KOPT-K1 (cell line): ENCODE measurements around the gene ACKR2.

Source experiments
- H3K27ac ChIP-seq: fragments of 200-600 bp; sonication (generic); 2 replicates; pipeline ENCODE4 v1.5.1; 2016; ENCODE audit warnings: antibody characterized with exemption, mild to moderate bottlenecking, low read depth, low read length; ENCODE audit not compliant: poor library complexity, severe bottlenecking
- H3K36me3 ChIP-seq: fragments of 200-600 bp; sonication (generic); 2 replicates; pipeline ENCODE4 v1.5.1; 2017; ENCODE audit warnings: antibody characterized with exemption, mild to moderate bottlenecking, low read length, moderate library complexity; ENCODE audit not compliant: insufficient read depth
- H3K9me3 ChIP-seq: fragments of 200-600 bp; sonication (generic); 2 replicates; pipeline ENCODE4 v1.5.1; 2017; ENCODE audit warnings: antibody characterized with exemption, low read length, mild to moderate bottlenecking; ENCODE audit not compliant: insufficient read depth, poor library complexity, severe bottlenecking

The ACKR2 gene

DNA sequence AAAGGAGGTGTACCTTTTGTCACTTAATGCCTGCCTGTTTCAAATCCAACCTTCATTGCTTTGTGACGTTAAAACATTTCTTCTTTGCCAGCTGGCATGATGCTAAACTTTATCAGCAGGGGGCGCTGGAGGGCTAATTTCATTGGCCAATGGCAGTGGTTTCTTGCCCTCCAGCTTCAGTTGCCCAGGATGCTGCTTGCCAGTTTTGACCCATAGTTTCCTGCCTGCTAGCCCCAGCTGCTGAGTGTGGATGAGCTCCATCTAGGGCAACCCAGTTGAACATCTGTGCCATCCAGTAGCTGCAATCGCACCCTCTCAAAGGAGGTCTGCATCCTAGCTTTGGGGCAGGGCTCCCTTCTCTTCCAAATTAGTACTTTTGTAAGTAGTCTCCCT, 22.1 kb downstream of the ACKR2 start:
- H3K9me3 ChIP-seq: no peaks in the 10 kb centered on the region
- H3K27ac ChIP-seq: no peak overlapping the region
- no peaks in the 10 kb centered on the region for H3K36me3 ChIP-seq

DNA sequence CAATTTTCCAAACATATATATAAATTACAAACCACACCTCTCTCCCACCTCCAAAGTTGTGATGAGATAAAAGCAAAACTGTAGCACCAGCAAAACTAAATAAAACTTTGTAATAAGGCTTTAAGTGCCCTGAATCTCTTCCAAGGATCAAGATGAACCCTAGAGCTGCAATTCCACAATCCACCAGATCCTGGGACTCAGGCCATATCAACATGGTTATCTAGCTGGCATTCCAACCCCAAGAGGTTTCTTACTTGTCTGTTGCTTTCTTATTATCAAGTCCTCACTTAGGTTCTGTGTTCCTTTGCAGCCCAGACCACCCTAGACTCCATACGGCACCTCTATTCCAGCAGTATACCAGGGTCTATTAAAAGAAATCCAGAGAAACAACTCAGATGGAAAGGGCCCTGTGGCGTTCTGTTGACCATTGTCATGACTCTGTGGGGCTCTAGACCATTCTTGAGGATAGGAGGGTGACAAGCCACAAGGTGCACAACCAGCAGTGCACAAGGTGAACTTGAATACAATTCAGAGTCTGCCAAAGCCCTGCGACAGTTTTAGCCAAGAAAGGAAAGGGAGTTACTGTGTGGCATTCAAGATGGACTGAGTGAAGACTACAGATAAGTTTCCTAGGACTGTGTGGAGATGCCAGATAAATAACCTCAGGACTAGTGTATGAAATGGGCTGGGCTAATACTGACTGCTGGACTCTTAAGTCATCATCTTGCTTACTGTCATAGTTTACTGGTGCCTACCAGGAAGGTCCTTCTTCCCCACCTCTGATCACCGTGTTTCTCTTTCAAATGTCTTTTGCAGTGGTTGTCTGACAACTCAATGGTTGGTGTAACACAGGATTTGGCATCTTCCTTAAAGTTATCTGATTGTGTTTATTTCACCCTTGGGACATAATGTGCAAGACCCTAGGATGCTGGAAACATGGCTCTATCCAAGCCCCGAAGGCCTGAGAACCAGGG, 27.2 kb downstream of the ACKR2 start:
- H3K36me3 ChIP-seq: no peaks in the 10 kb centered on the region
- H3K27ac ChIP-seq: no peak overlapping the region
- H3K9me3 ChIP-seq: no peaks in the 10 kb centered on the region

DNA sequence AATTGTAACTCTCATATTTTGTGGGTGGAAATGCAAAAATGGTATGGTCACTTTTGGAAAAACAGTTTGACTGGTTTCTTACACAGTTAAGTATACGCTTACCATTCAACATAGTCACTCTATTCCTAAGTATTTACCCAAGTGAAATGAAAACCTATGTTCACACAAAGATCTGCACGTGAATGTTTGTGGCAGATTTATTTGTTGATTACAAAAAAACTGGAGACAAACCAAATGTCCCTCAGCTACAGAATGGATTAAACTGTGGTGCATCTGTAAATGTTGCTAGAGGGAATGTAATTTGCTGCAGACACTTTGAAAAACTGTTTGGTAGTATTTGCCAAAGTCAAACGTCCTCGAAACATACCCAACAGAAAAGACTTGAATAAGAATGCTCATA, 29.3 kb downstream of the ACKR2 start:
- H3K27ac ChIP-seq: no peak overlapping the region
- no peaks in the 10 kb centered on the region for H3K9me3 ChIP-seq
- H3K36me3 ChIP-seq: no peaks in the 10 kb centered on the region

- Histone ChIP-seq H3K27ac (no peak overlapping the region), H3K9me3 (no peaks in the 10 kb centered on the region), H3K36me3 (no peaks in the 10 kb centered on the region)
Measured at GRCh38 chr3:42839616-42840015, 30.4 kb downstream of the ACKR2 start.

- no peak overlapping the region for H3K27ac ChIP-seq
- no peaks in the 10 kb centered on the region for H3K9me3 ChIP-seq
- no peaks in the 10 kb centered on the region for H3K36me3 ChIP-seq
Measured at GRCh38 chr3:42841332-42841731, 32.1 kb downstream of the ACKR2 start.

- Histone ChIP-seq H3K36me3 (no peaks in the 10 kb centered on the region), H3K9me3 (no peaks in the 10 kb centered on the region), H3K27ac (no peak overlapping the region)
Measured at GRCh38 chr3:42843713-42844411, 34.6 kb downstream of the ACKR2 start.

DNA sequence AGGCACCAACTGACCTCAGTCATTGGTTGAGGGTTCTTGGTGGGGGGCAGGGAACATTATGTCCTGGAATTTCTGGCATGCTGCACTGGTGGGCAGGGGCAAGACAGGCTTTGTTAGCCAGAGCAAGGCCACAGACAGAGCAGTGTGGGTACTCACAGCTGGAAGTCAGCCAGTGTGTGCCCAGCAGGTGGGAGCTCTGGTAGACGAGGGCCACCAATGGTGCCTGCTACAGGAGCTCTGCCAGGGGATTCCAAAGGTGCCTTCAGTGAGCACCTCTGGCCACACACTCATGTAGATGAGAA, 35.1 kb downstream of the ACKR2 start:
- no peaks in the 10 kb centered on the region for H3K9me3 ChIP-seq
- no peaks in the 10 kb centered on the region for H3K36me3 ChIP-seq
- no peak overlapping the region for H3K27ac ChIP-seq

DNA sequence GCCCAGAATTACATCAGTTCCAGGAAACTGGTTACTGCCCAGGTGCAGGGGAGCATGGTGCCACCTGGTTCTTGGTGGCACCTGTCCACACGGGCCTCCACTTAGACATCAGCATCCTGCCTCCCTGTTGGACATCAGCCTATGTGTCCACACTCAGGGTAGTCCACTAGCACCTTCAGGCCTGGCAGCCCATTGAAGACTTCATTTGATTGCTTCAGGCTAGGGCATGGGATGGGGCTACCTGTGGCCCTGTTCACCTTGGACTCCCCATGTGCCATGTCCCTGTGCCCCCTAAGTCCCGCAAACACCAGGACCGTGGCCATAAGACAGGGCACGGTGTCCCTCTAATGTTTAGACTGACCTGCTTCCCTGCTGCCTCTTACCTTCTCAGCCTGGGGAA, 35.6 kb downstream of the ACKR2 start:
- no peak overlapping the region for H3K27ac ChIP-seq
- no peaks in the 10 kb centered on the region for H3K36me3 ChIP-seq
- no peaks in the 10 kb centered on the region for H3K9me3 ChIP-seq

DNA sequence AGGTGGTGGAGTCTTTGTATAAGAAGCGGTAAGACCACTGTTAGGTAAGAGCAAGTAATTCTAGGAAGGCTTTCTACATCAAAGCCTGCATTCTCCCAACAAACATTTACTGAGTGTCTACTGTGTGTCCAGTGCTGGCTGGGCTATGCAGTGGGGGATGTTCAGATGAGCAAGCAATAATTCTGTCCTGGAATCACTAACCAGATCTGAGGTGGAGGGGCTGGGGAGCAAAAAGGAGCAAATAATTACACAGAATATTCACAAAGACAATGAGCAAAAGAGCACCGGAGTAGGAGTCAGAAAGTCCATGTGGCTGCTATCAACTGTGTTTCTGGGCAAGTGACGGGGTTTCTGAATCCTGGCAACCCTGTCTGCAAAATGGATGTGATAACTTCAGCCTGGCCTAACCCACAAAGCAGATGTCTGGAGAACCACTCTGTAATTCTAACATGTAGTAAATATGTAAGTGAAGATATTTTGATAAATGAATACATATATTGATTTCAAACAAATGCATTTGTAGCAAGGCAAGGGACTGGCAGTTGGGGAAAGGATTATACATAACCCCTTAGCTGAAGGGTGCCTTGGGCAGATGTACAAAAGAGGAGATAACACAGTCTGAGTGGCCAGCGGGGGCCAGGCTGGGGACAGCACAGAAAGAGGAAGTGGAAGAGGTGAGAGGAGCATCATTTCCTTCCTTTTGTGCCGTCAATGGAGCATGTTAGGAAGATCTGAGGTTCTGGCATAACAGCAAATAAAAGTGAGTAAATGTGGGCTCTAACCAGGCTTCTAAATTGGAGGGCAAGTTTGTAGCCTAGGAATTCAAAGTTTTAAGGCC, 37.7 kb downstream of the ACKR2 start:
- Histone ChIP-seq H3K36me3 (no peaks in the 10 kb centered on the region), H3K27ac (no peak overlapping the region)

DNA sequence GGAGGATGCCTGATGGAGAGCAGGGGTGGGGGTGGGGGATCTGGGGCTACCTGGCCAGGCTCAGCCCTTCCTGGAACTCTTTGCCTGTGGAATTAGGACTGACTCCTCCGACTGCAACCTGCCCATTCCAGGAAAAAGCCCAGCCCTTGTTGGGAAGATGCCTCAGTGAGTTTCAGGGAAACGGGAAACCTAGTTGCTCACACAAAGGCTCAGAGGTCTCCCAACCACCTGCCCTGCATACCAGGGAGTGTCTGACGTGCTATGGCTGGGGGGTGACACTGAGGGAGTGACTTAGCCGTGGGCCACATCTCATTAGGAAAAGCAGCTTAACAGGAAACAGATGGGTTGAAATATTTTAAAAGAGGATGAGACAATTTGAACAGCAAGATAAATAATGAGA, 38.5 kb downstream of the ACKR2 start:
- H3K9me3 ChIP-seq: no peaks in the 10 kb centered on the region
- H3K36me3 ChIP-seq: no peaks in the 10 kb centered on the region
- no peak overlapping the region for H3K27ac ChIP-seq

More for the DNA sequence above, 37.7 kb downstream of the ACKR2 start:
- no peaks in the 10 kb centered on the region for H3K9me3 ChIP-seq

- Histone ChIP-seq H3K36me3 (no peaks in the 10 kb centered on the region), H3K27ac (no peak overlapping the region), H3K9me3 (no peaks in the 10 kb centered on the region)
Measured at GRCh38 chr3:42849017-42849416, 39.8 kb downstream of the ACKR2 start.

GRCh38 chr3:42850263-42850662, 41.0 kb downstream of the ACKR2 start:
- no peaks in the 10 kb centered on the region for H3K36me3 ChIP-seq
- H3K27ac ChIP-seq: no peak overlapping the region
- H3K9me3 ChIP-seq: no peaks in the 10 kb centered on the region

- no peaks in the 10 kb centered on the region for H3K9me3 ChIP-seq
- H3K36me3 ChIP-seq: no peaks in the 10 kb centered on the region
- no peak overlapping the region for H3K27ac ChIP-seq
Measured at GRCh38 chr3:42851228-42851834, 42.1 kb downstream of the ACKR2 start.

DNA sequence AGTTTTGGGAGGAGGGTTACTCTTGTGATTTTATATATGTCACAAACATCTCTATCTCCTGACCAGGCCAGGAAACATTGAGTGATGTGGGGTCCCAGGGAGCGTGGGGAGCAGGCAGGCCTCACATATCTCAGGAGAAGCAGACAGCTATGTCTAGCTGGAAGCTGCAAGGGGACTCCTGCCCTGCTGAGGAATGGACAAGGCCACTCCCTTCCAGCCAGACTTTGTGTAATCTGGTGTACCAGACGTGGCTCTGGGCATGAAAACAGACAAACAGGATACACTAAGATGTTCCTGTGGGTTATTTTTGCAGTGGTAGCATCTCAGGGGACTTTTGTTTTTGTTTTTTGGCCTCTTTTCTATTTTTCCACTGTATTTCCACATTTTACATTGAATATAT, 43.2 kb downstream of the ACKR2 start:
- no peaks in the 10 kb centered on the region for H3K36me3 ChIP-seq
- H3K27ac ChIP-seq: no peak overlapping the region
- H3K9me3 ChIP-seq: no peaks in the 10 kb centered on the region

- Histone ChIP-seq H3K36me3 (no peaks in the 10 kb centered on the region), H3K9me3 (no peaks in the 10 kb centered on the region), H3K27ac (no peak overlapping the region)
Measured at GRCh38 chr3:42853056-42853455, 43.8 kb downstream of the ACKR2 start.
